MG63 (cell line): Measurements from ENCODE around the gene CEPT1. TPM values are rescaled to one million over a fixed set of nuclear protein-coding genes. Genes with fewer than 3 reads are reported as not detected.
A peak's percentile ranks its signal among the peaks of the same experiment; 100 is the strongest.

Experiments used
- DNase-seq: peaks from one replicate; pipeline ENCODE4 v3.0.0-alpha.2; 2020
- H3K27me3 ChIP-seq: fragments of 250-450 bp; sonication (Bioruptor Pico); 2 replicates; pipeline ENCODE4 v1.5.1; 2020; ENCODE audit warnings: mild to moderate bottlenecking, moderate library complexity
- H3K36me3 ChIP-seq: fragments of 250-450 bp; sonication (Bioruptor Pico); 2 replicates; pipeline ENCODE4 v1.5.1; 2020; ENCODE audit warnings: mild to moderate bottlenecking, moderate library complexity
- H3K4me3 ChIP-seq: fragments of 250-450 bp; sonication (Bioruptor Pico); 2 replicates; pipeline ENCODE4 v1.5.1; 2020; ENCODE audit warnings: mild to moderate bottlenecking, moderate library complexity
- H3K9me3 ChIP-seq: fragments of 250-450 bp; sonication (Bioruptor Pico); 2 replicates; pipeline ENCODE4 v1.5.1; 2020; ENCODE audit warnings: mild to moderate bottlenecking, moderate library complexity
- total RNA-seq: library from RNA; depleted of rRNA; stranded (reverse); fragments of >200 nt; shearing (Covaris generic); gene quantifications from 2 replicates; pipeline ENCODE4 v1.2.3, GENCODE V29; 2014; ENCODE audit warnings: low replicate concordance

The CEPT1 gene
- total RNA-seq, 1 experiment from 2014 or later: 37.0 TPM

- Histone ChIP-seq H3K9me3 (no peaks in the 10 kb centered on the region), H3K27me3 (no peaks in the 10 kb centered on the region; the same call in 1 of the 2 replicates), H3K4me3 (no peak overlapping the region), H3K36me3 (no peaks in the 10 kb centered on the region)
- DNase-seq: no peak
These were observed 59.3 kb downstream of the CEPT1 start for GRCh38 chr1:111199329-111199728.

- H3K36me3 ChIP-seq: no peaks in the 10 kb centered on the region
- H3K4me3 ChIP-seq: no peak within 1 kb of the TSS
- peaks cover 6% of the 10 kb centered on the region; the same call in 1 of the 2 replicates for H3K27me3 ChIP-seq
- no peaks in the 10 kb centered on the region for H3K9me3 ChIP-seq
- DNase-seq: no peak
These were observed 60.1 kb downstream of the CEPT1 start, which contains the start of gene DENND2D for GRCh38 chr1:111199881-111200801. TSS of gene DENND2D (minus strand) at chr1:111200646. CDS start at chr1:111200459, 187 bp downstream.

- peaks cover 12% of the 10 kb centered on the region for H3K27me3 ChIP-seq
- DNase-seq: no peak
- no peaks in the 10 kb centered on the region for H3K9me3 ChIP-seq
These were observed 60.8 kb downstream of the CEPT1 start for GRCh38 chr1:111200802-111201161.

GRCh38 chr1:111201275-111202090, 61.5 kb downstream of the CEPT1 start:
- Histone ChIP-seq H3K27me3 (peaks cover 12% of the 10 kb centered on the region), H3K4me3 (no peak overlapping the region), H3K36me3 (no peaks in the 10 kb centered on the region), H3K9me3 (no peaks in the 10 kb centered on the region)
- no peak for DNase-seq

More at GRCh38 chr1:111200802-111201161, 60.8 kb downstream of the CEPT1 start:
- no peak overlapping the region for H3K4me3 ChIP-seq
- no peaks in the 10 kb centered on the region for H3K36me3 ChIP-seq

- Histone ChIP-seq H3K36me3 (no peaks in the 10 kb centered on the region), H3K4me3 (no peak overlapping the region)
- DNase-seq: no peak
These were observed 62.3 kb downstream of the CEPT1 start for GRCh38 chr1:111202366-111202706.

GRCh38 chr1:111202707-111203623, 62.9 kb downstream of the CEPT1 start:
- Histone ChIP-seq H3K4me3 (no peak overlapping the region), H3K36me3 (no peaks in the 10 kb centered on the region), H3K27me3 (peaks cover 15% of the 10 kb centered on the region), H3K9me3 (no peaks in the 10 kb centered on the region)
- no peak for DNase-seq

More at GRCh38 chr1:111202366-111202706, 62.3 kb downstream of the CEPT1 start:
- peaks cover 12% of the 10 kb centered on the region for H3K27me3 ChIP-seq
- no peaks in the 10 kb centered on the region for H3K9me3 ChIP-seq

GRCh38 chr1:111203681-111204200, 63.7 kb downstream of the CEPT1 start:
- no peaks in the 10 kb centered on the region for H3K36me3 ChIP-seq
- DNase-seq: peak; percentile 56
- peak overlapping the region; percentile 57 for H3K4me3 ChIP-seq
- peaks cover 21% of the 10 kb centered on the region for H3K27me3 ChIP-seq
- H3K9me3 ChIP-seq: no peaks in the 10 kb centered on the region

GRCh38 chr1:111204201-111204982, 64.4 kb downstream of the CEPT1 start:
- peak; percentile 33 for DNase-seq

GRCh38 chr1:111204983-111205713, 65.1 kb downstream of the CEPT1 start:
- DNase-seq: no peak
- no peak overlapping the region for H3K4me3 ChIP-seq
- no peaks in the 10 kb centered on the region for H3K9me3 ChIP-seq
- peaks cover 27% of the 10 kb centered on the region for H3K27me3 ChIP-seq
- H3K36me3 ChIP-seq: no peaks in the 10 kb centered on the region

More at GRCh38 chr1:111204201-111204982, 64.4 kb downstream of the CEPT1 start:
- Histone ChIP-seq H3K36me3 (no peaks in the 10 kb centered on the region), H3K27me3 (peaks cover 25% of the 10 kb centered on the region), H3K4me3 (peak overlapping the region; percentile 57), H3K9me3 (no peaks in the 10 kb centered on the region)

GRCh38 chr1:111205714-111206050, 65.7 kb downstream of the CEPT1 start:
- H3K27me3 ChIP-seq: peaks cover 31% of the 10 kb centered on the region
- H3K36me3 ChIP-seq: no peaks in the 10 kb centered on the region
- no peak overlapping the region for H3K4me3 ChIP-seq
- DNase-seq: no peak
- H3K9me3 ChIP-seq: no peaks in the 10 kb centered on the region

- no peaks in the 10 kb centered on the region for H3K36me3 ChIP-seq
- H3K27me3 ChIP-seq: peaks cover 35% of the 10 kb centered on the region
- DNase-seq: no peak
- H3K4me3 ChIP-seq: no peak overlapping the region
- H3K9me3 ChIP-seq: no peaks in the 10 kb centered on the region
These were observed 68.9 kb downstream of the CEPT1 start for GRCh38 chr1:111208921-111209320.

GRCh38 chr1:111209622-111210021, 69.6 kb downstream of the CEPT1 start:
- peaks cover 32% of the 10 kb centered on the region for H3K27me3 ChIP-seq
- H3K9me3 ChIP-seq: no peaks in the 10 kb centered on the region
- DNase-seq: no peak
- H3K4me3 ChIP-seq: no peak overlapping the region
- no peaks in the 10 kb centered on the region for H3K36me3 ChIP-seq

- no peaks in the 10 kb centered on the region for H3K36me3 ChIP-seq
- H3K9me3 ChIP-seq: no peaks in the 10 kb centered on the region
- peaks cover 23% of the 10 kb centered on the region for H3K27me3 ChIP-seq
- no peak overlapping the region for H3K4me3 ChIP-seq
- DNase-seq: no peak
These were observed 71.9 kb downstream of the CEPT1 start for GRCh38 chr1:111211921-111212320.

GRCh38 chr1:111212634-111213335, 72.8 kb downstream of the CEPT1 start:
- DNase-seq: no peak
- H3K36me3 ChIP-seq: no peaks in the 10 kb centered on the region
- peaks cover 22% of the 10 kb centered on the region; the same call in 1 of the 2 replicates for H3K27me3 ChIP-seq
- H3K9me3 ChIP-seq: no peaks in the 10 kb centered on the region
- H3K4me3 ChIP-seq: no peak overlapping the region
